ENCODE results near the gene CASP2.

Gene CASP2

GRCh38 chr7:143244321-143244720, 43.8 kb upstream of the CASP2 start:
- H3K4me3 ChIP-seq (ENCODE audit: low read length) = no peak overlapping the region
- no peak for DNase-seq (ENCODE audit: low read depth)
- no peak for TF ChIP-seq CTCF (conservative IDR thresholded peaks at IDR 0.05; ENCODE audit: low read length)

- H3K4me3 ChIP-seq (ENCODE audit: low read length) = no peak overlapping the region
- DNase-seq (ENCODE audit: low read depth) = peak; percentile 68
- TF ChIP-seq CTCF (conservative IDR thresholded peaks at IDR 0.05; ENCODE audit: low read length) = no peak
Observed at GRCh38 chr7:143245123-143245522, 43.0 kb upstream of the CASP2 start.

- no peak for DNase-seq (ENCODE audit: low read depth)
- no peak for TF ChIP-seq CTCF (conservative IDR thresholded peaks at IDR 0.05; ENCODE audit: low read length)
- H3K4me3 ChIP-seq (ENCODE audit: low read length) = no peak overlapping the region
Observed at GRCh38 chr7:143247372-143247771, 40.8 kb upstream of the CASP2 start.

- H3K4me3 ChIP-seq (ENCODE audit: low read length) = no peak overlapping the region
- TF ChIP-seq CTCF (conservative IDR thresholded peaks at IDR 0.05; ENCODE audit: low read length) = no peak
- DNase-seq (ENCODE audit: low read depth) = no peak
Observed at GRCh38 chr7:143248761-143249354, 39.3 kb upstream of the CASP2 start.

- TF ChIP-seq CTCF (conservative IDR thresholded peaks at IDR 0.05; ENCODE audit: low read length) = no peak
Observed at GRCh38 chr7:143250199-143250598, 38.0 kb upstream of the CASP2 start.

GRCh38 chr7:143250822-143251221, 37.3 kb upstream of the CASP2 start:
- TF ChIP-seq CTCF (conservative IDR thresholded peaks at IDR 0.05; ENCODE audit: low read length) = no peak
- no peak for DNase-seq (ENCODE audit: low read depth)
- H3K4me3 ChIP-seq (ENCODE audit: low read length) = no peak overlapping the region

More at GRCh38 chr7:143250199-143250598, 38.0 kb upstream of the CASP2 start:
- no peak for DNase-seq (ENCODE audit: low read depth)
- H3K4me3 ChIP-seq (ENCODE audit: low read length) = no peak overlapping the region

GRCh38 chr7:143252006-143252405, 36.1 kb upstream of the CASP2 start:
- no peak overlapping the region for H3K4me3 ChIP-seq (ENCODE audit: low read length)
- TF ChIP-seq CTCF (conservative IDR thresholded peaks at IDR 0.05; ENCODE audit: low read length) = no peak
- DNase-seq (ENCODE audit: low read depth) = no peak

Data from AG10803 (cell line).